KMS-11 (cell line): ENCODE data around the gene ADCY1.

Source experiments
- H2AFZ ChIP-seq: fragments of 200-600 bp; sonication (generic); 2 replicates; pipeline ENCODE4 v1.6.1; 2016; ENCODE audit warnings: antibody characterized with exemption, mixed run types, low read depth
- H3K27ac ChIP-seq: fragments of 200-600 bp; sonication (generic); 2 replicates; pipeline ENCODE4 v1.6.1; 2016; ENCODE audit warnings: mild to moderate bottlenecking, mixed run types
- H3K27me3 ChIP-seq: fragments of 200-600 bp; sonication (generic); 2 replicates; pipeline ENCODE4 v1.6.1; 2017; ENCODE audit warnings: mild to moderate bottlenecking, low read depth, mixed run types, moderate library complexity; ENCODE audit not compliant: insufficient read depth
- H3K36me3 ChIP-seq: fragments of 200-600 bp; sonication (generic); 2 replicates; pipeline ENCODE4 v1.6.1; 2017; ENCODE audit warnings: mild to moderate bottlenecking, mixed run types; ENCODE audit not compliant: insufficient read depth
- H3K4me1 ChIP-seq: fragments of 200-600 bp; sonication (generic); 2 replicates; pipeline ENCODE4 v1.6.1; 2016; ENCODE audit warnings: mild to moderate bottlenecking, low read depth, mixed run types; ENCODE audit not compliant: poor library complexity, severe bottlenecking
- H3K4me2 ChIP-seq: fragments of 200-600 bp; sonication (generic); 2 replicates; pipeline ENCODE4 v1.7.0; 2016; ENCODE audit warnings: mild to moderate bottlenecking, mixed run types
- H3K4me3 ChIP-seq: fragments of 200-600 bp; sonication (generic); IDR thresholded peaks from 2 replicates; pipeline ENCODE4 v1.6.1; 2017; ENCODE audit warnings: low read depth, low read length, mixed read lengths; ENCODE audit not compliant: insufficient read depth
- H3K79me2 ChIP-seq: fragments of 200-600 bp; sonication (generic); 2 replicates; pipeline ENCODE4 v1.6.1; 2016; ENCODE audit warnings: low read depth, mixed run types; ENCODE audit not compliant: insufficient read depth
- H3K9ac ChIP-seq: fragments of 200-600 bp; sonication (generic); 2 replicates; pipeline ENCODE4 v1.6.1; 2016; ENCODE audit warnings: mild to moderate bottlenecking, mixed run types
- H4K20me1 ChIP-seq: fragments of 200-600 bp; sonication (generic); 2 replicates; pipeline ENCODE4 v1.6.1; 2016; ENCODE audit warnings: mild to moderate bottlenecking, mixed run types; ENCODE audit not compliant: insufficient read depth
- TF ChIP-seq, protein P1 (sequence below): fragments of 200-600 bp; sonication (generic); conservative IDR thresholded peaks from 2 replicates; pipeline ENCODE4 v1.6.1; 2017; ENCODE audit warnings: low read depth, mild to moderate bottlenecking, antibody characterized with exemption, low read length, moderate library complexity, mixed read lengths

Gene ADCY1

DNA sequence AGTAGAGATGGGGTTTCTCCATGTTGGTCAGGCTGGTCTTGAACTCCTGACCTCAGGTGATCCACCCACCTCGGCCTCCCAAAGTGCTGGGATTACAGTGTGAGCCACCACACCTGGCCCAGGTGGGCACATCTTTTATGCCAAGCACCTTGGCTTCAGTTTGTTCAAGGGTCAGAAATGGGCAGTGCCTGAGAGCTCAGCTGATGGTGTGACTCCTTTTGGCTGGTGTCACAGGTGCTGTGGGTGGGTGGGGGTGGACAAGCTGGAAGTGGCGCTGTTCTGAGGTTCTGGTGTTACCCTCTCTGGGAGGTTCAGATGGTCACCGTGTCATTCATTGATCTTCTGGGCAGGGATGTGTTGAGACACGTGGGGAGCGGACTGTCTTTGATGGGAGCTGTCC is 11.5 kb downstream of the ADCY1 start:
- H3K9ac ChIP-seq: no peak overlapping the region
- H4K20me1 ChIP-seq: no peaks in the 10 kb centered on the region
- no peak overlapping the region for H2AFZ ChIP-seq
- H3K4me2 ChIP-seq: no peak overlapping the region
- H3K4me3 ChIP-seq: no peak overlapping the region
- H3K27me3 ChIP-seq: no peaks in the 10 kb centered on the region
- H3K36me3 ChIP-seq: no peaks in the 10 kb centered on the region
- no peaks in the 10 kb centered on the region for H3K79me2 ChIP-seq
- H3K27ac ChIP-seq: no peak overlapping the region
- TF ChIP-seq, protein P1, sequence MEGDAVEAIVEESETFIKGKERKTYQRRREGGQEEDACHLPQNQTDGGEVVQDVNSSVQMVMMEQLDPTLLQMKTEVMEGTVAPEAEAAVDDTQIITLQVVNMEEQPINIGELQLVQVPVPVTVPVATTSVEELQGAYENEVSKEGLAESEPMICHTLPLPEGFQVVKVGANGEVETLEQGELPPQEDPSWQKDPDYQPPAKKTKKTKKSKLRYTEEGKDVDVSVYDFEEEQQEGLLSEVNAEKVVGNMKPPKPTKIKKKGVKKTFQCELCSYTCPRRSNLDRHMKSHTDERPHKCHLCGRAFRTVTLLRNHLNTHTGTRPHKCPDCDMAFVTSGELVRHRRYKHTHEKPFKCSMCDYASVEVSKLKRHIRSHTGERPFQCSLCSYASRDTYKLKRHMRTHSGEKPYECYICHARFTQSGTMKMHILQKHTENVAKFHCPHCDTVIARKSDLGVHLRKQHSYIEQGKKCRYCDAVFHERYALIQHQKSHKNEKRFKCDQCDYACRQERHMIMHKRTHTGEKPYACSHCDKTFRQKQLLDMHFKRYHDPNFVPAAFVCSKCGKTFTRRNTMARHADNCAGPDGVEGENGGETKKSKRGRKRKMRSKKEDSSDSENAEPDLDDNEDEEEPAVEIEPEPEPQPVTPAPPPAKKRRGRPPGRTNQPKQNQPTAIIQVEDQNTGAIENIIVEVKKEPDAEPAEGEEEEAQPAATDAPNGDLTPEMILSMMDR: no peak
- H3K4me1 ChIP-seq: no peaks in the 10 kb centered on the region

DNA sequence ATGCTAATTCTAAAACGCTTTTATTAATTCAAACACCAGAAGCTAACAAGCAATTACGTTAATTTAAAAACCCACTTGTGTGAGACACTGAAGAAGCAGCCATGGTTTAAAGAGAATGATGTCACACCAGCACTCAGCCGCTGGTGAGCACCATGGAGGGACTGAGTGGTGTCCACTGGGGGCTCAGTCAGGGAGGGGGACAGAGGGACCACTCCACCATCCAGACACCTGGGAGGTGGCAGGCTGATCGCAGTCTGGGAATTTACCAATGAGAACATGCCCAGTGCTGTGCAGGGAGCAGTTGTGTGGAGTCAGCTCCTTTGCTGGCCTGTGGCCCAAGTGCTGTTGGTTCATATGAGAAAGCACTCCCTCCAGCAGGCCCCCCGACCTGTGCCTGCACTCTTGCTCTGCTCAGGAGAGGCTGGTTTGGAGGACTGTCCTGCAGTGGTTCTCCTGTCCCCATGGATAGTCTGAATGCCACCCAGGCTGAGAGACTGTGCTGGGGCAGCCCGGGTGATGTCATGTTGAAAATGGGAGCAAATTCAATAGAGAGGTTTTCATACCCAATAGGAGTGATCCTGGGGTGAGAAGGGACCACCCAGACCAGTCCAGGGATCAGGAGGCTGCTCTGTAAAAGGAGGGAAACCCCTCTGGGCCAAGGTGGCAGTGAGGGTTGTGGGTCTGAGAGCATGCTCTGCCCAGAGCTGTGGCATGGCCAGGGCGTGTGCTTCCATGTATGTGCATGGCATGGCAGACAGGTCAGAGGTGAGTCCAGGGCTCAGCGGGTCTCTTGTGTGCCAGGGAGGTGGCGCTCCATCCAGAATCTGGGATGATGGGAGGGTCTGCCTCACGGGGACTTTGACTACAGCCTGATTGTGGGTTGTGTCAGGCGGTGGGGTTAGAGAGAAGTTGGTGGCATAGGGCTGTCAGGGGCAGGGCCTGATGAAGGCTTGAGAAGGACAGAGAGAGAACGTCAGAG is 12.7 kb downstream of the ADCY1 start:
- H3K9ac ChIP-seq: no peak overlapping the region
- H3K4me3 ChIP-seq: no peak overlapping the region
- no peaks in the 10 kb centered on the region for H4K20me1 ChIP-seq
- H3K4me2 ChIP-seq: no peak overlapping the region
- no peaks in the 10 kb centered on the region for H3K27me3 ChIP-seq
- H3K79me2 ChIP-seq: no peaks in the 10 kb centered on the region
- H3K36me3 ChIP-seq: no peaks in the 10 kb centered on the region
- no peak overlapping the region for H2AFZ ChIP-seq
- H3K4me1 ChIP-seq: no peaks in the 10 kb centered on the region
- no peak overlapping the region for H3K27ac ChIP-seq
- TF ChIP-seq, protein P1: no peak

DNA sequence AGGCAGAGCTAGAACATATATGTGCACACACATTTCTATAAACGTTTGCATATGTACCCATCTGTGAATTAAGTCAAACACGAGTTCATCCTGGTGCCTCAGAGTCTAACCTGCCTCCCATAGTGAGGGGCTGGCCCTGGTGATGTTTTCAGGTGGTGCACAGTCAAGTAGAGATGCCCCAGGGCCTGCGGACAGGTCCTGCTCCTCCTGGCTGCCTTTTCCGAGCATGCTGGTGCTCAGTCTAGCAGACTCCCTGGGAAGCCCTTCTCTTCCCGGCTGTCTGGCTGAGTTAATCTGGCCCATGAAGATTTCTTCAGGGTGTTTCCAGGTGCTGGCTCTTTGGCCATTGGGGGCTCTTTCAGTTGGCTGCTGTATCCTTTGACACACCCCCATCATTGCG is 14.3 kb downstream of the ADCY1 start:
- Histone ChIP-seq H3K9ac (no peak overlapping the region), H3K36me3 (no peaks in the 10 kb centered on the region), H3K4me3 (no peak overlapping the region), H4K20me1 (no peaks in the 10 kb centered on the region), H3K4me1 (no peaks in the 10 kb centered on the region), H3K27ac (no peak overlapping the region), H3K27me3 (no peaks in the 10 kb centered on the region), H2AFZ (no peak overlapping the region), H3K79me2 (no peaks in the 10 kb centered on the region), H3K4me2 (no peak overlapping the region)
- TF ChIP-seq, protein P1: no peak

DNA sequence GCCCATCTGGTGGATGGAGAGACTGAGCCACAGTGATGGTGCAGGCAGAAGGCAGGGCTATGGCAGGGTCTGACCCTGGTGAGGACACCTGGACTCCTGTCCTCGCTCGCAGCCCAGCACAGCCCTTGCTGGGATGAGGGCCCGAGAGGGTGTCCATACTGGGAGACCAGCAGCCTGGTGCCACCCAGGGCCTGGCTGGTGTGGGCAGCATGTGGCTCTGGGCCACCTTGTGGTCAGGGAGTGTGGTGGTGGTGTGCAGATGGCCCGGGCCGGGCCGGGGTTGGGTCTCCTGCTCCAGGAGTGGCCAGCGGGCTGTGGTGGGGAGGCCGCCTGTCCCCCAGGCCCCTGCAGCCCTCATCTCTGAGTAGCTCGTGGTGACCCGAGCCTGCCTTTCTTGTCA is 14.9 kb downstream of the ADCY1 start:
- TF ChIP-seq, protein P1: no peak

More for the DNA sequence above, 14.9 kb downstream of the ADCY1 start:
- Histone ChIP-seq H3K27me3 (no peaks in the 10 kb centered on the region), H3K9ac (no peak overlapping the region), H3K4me2 (no peak overlapping the region), H3K4me1 (no peaks in the 10 kb centered on the region), H4K20me1 (no peaks in the 10 kb centered on the region), H3K4me3 (no peak overlapping the region), H3K27ac (no peak overlapping the region), H3K79me2 (no peaks in the 10 kb centered on the region), H3K36me3 (no peaks in the 10 kb centered on the region), H2AFZ (no peak overlapping the region)
